HG03575 (cell line): Measurements from ENCODE around the gene KRT15.
"Not testable (repeated sequence)": the region's sequence is repeated elsewhere in the genome, so short reads cannot be mapped to it uniquely, and the experiment has no call there.

Source experiments
- ATAC-seq: cut with Tn5 transposase; IDR thresholded peaks from one replicate; pipeline ENCODE4 v1.9.1; 2021; ENCODE audit not compliant: unreplicated experiment, insufficient number of reproducible peaks, low FRiP score; ENCODE audit errors: extremely low read depth

Gene KRT15

DNA sequence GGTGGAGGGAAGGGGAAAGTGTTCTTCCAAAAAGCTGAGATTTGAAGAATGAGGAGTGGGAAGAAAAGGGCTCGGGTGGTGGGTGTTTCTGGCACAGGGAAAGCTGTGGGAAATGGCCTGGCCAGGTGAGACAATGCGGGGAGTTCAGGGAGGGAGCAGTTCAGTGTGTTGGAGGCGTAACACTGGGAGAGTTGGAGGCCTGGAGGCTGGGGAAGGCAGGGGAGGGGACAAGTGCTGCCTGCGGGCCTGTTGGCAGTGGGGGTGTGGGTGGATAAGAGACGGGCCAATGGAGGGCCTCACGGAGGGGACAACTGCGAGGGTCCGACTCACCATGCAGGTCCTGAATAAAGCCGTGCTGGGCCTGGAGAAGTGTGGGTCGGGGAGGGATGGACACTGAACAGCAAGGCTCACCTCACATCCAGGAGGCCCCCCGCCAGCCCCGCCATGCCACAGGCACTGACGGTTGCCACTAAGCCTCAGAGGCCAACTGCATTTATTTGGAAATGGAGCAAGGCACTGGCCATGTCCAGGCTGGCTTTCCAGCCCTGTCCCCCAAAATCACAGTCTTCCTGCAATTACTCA, 27.2 kb upstream of the KRT15 start:
- no peak for ATAC-seq

DNA sequence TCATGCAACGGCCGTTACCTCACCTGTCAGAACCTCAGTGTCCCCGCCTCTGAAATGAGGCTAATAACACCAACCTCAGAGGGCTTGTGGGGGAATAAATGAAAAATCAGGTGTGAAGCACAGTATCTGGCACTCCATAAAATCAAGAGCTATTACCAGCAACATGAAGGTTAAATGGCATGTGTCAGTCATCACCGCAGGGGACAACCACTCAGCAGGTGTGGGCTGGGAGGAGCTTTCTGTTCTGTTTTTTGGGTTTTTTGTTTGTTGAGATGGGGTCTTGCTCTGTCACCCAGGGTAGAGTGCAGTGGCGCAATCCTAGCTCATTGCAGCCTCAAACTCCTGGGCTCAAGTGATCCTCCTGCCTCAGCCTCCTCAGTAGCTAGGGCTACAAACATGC, 26.2 kb upstream of the KRT15 start:
- ATAC-seq, result no peak

DNA sequence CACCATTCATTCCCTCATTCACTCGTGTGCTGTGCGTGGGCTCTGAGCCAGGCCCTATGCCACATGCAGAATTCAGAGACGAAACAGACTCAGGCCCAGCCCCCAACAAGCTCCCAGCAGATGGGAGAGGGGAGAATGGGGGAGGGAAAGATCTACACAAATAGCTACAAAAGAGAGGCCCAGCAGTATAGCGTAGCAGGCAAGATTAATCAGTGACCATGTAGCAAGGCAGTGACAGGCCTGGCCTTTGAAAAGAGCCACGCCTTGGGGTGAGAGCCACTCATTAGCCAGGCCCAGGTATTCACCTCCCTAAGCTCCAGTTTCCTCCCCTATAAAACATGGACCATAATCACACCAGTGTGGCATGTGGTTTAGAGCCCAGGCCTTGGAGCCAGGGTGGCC, 25.8 kb upstream of the KRT15 start:
- no peak for ATAC-seq

DNA sequence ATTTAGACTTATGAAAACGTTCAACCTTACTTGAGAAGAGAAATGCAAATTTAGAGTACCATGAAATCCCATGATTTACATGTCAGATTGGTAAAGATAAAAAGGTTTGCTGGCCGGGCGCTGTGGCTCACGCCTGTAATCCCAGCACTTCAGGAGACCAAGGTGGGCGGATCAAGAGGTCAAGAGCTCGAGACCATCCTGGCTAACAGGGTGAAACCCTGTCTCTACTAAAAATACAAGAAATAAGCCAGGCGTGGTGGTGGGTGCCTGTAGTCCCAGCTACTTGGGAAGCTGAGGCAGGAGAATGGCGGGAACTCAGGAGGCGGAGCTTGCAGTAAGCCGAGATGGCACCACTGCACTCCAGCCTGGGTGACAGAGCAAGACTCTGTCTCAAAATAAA, 24.1 kb upstream of the KRT15 start:
- not testable (repeated sequence) for ATAC-seq

DNA sequence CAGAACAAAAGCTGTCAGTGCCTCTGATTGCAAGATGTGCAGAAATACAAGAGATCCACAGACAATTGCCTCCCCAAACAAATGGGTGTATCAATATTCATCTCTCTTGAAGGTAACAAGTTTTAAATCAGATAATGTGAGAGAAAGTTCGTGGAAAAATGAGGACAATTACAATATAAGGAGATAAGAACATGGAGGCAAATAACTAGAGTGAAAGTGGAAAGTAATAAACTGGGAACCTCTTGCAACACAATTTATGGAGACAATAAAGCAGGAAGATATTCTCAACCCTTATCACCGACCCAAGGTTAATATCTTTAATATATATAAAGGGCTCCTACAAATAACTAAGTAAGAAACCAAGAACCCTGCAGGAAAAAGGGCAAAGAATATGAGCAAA, 23.7 kb upstream of the KRT15 start:
- ATAC-seq, result no peak

DNA sequence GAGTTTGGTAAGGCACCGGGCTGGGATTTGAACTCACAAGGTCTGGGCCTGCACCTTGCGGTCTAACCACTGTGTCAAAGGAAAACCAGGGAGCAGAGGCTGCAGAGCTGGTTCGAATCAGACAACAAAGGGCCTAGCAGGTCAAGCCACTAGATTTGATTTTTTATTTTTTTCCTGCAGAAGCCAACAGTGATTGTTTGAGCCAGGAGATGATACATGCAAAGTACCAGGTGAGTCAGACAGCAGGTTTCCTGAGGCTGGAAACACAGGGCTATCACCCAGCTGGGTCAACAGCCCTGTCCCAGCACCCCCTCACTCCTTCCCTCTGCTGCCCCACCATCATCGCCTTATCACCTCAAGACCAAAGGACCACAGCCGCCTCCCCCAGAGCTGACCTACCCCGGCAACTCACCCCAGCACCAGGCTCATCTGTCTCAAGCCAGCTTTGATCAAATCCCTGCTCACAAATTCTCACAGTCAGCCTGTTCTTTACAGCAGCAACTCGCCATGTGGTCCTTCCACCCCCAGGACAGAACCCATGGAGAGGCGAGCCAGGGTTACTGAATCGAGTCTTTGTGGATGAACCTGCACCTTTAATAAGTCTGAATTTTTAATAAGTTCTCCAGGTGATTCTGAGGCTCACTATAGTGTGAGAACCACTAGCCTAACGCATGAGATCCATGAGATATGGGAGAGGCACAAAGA, 22.4 kb upstream of the KRT15 start:
- no peak for ATAC-seq

DNA sequence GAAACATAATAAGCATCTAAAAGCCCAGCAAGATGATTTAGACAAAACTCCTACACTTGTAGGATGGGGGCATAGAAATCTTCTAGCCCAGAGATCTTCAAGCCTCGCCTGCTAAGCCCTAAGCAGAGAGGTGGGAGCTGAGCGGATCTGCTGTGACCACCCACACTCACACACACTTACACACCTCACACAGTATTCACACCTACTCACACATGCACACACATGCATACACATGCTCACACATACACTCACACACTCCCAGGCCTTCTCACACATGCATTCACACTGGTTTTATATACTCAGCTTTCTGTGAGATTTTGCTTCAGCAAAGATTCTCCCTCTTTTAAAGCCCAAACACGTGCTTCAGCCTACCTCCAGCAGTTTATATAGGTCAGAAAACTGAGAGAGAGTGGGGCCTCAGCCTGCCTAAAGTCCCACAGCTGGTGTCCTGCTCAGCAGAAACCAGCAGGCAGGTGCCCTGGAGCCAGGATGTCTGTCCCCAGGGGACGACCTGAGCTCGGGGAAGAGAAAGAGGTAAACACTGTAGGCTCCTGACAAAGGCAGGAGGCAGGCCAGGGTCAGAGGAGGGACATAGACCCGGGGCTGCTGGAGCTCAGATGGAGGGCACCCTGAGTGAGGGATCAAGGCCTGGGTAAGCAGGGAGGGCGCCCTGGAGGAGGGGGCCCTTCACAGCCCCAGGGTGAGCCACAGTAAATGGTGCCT, 21.4 kb upstream of the KRT15 start:
- no peak for ATAC-seq

DNA sequence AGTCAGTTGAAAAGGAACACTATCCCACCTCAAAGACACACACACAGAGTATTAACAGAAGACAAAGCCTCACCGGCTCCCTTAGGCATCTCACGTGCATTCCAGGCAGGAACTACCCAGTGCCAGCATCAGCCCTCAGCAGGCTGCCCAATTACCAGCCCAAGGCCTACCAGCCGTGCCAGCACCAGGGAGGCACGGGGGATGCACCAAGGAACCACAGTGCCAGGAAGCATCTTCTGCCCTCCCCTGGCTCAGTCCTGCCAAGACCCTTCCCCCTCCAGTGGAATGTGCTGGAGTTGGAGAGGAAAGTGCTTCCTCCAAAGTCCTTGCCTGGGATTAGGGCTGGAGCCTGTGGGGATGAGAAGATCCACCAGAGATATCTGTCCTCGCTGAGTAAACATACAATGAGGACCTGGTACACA, 20.4 kb upstream of the KRT15 start:
- ATAC-seq, result no peak

DNA sequence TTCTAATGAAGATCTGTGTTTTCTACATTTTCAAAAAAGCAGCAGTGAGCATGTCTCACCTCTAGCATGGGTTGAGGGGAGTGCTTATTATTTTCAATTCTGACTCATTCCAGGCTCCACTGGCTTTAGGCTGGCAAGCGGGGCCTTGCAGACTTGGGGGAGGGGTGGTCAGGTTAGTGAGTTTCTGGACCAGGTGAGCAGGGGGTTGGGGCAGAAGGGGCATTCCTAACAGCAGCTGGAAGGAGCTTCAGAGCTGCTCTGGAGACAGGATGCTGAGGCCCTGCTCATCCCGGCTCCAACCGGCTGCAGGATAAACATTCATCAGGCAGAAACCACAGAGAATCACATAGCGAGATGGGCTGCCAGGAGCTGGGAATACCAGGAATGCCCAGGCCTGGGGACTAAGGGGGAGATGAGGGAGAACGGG, 19.9 kb upstream of the KRT15 start:
- no peak for ATAC-seq

DNA sequence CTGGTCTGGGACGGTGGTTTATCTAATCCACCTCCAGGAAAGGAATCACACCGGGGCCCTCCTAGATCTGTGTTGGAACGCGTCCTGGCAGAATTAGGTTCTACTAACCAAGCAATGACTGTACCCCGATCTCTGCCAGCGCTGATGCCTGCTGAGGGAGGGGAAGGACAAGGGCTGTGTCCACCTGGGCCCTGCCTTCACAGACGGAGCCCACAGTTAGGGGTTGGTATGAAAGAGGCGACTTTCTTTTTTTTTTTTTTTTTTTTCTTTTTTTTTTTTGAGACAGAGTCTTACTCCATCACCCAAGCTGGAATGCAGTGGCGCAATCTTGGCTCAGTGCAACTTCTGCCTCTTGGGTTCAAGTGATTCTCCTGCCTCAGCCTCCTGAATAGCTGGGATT, 19.3 kb upstream of the KRT15 start:
- ATAC-seq, result no peak

DNA sequence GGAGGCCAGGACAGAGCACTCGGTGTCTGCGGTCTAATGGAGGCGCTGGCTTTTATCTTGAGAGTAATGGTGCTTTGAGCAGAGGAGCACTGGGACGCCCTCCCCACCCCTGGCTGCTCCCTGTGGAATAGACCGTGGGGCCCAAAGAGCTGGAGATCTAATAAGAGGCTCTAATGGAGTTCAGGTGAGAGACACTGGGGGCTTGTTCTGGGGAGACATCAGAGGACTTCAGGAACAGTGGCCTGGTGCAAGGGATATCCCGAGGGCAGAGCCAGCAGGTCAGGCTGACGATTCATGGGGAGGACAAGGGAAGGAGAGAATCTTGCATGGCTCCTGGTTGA, 18.9 kb upstream of the KRT15 start:
- ATAC-seq, result no peak

DNA sequence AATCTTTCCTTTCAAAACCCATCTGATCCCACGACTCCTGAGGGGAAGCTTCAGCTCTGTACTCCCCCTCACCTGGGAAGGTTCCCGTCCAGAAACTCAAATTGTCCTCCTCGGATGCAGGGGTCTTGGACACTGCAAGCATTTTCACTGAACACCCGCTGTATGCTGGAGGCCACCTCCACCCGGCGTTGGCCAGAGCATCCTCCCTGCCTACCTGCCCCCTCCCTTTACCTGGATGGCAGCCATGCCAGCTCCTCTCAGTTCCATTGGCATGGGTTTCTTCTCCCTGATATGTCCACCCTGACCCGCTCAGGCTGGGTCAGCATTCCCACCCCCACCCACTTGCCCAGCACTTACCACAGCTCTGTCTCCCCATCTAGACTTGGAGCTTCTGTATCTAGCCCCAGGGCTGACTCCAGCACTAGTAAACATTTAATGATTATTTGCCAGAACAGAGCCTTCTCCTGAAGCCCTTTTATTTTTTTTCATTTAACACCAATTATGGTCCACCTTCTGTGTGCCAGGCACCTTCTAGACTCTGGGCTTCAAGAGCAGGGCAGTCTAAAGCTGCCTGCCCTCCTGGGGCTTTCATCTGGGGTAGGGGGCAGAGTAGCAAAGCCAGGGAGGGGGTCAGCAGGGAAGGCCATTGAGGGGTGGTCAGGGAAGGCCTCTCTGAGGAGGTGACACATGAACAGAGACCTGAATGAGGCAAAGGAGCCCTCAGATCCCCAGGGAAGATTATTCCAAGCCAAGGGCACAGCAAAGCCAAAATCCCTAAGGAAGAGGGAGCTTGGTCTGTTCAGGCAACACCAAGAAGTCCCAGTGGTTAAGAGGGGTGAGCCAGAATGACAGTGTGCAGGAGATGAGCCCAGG, 18.3 kb upstream of the KRT15 start:
- no peak for ATAC-seq

DNA sequence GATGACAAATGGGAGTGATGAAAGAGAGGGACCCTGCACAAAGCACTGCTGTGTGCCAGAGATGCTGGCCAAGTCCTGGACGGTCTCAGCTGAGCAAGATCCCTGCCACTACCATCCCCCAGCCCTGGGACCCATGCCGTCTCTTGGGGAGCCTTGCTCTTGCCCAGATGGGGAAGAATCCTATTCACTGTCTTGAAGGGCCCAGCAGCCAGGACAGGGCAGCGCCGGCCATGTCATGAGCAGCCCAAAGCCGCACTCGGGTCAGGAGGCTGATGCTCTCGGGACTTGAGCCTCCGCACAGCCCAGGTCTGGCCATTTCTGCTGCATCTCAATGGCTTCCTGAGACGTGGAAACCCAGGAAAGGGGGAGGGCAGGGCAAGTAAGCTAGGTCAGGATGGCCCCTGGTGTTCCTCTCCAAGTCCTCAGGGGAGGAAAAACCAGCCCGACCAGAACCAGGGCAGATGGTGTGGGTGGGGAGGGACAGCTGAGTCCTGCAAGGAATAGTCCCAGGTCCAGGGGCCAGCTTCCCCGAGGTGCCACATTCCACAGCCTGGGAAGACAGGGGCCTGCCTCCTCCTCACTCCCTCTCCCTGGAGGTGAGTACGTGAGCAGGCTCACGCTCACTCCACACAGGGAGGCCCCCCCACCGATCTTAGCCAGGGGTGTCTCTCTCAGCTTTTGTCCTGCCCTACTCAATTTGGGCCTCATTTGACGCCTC, 17.2 kb upstream of the KRT15 start:
- no peak for ATAC-seq

DNA sequence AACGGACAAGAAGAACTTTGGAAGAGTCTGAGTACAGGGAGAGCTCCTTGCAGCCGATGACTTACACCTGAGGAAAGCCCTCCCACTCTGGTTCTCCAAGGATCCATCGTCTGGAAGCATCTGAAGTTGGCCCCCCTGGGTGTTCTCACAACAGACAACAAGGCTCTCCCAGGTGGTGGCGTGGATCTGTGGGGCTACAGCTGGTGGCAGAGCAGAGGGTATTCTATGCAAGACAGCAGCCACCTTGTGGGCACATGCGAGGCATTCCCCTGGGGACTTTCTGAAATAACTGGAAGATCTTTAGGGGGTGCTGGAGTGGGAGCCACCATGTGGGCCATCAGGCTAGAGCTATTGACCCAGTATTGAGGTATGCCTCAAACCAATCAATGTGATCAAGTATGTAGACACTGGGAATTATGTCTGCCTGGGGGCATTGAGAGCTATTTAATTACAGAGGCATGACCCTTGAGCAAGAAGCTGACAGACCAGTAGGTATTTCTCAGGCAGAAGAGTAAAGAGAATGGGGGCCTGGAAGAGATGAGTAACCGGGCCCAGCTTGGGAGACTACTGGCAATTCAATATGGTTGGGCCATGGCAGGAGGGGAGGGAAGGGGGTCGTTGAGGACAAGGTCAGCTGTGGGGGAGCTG, 16.3 kb upstream of the KRT15 start:
- ATAC-seq, result no peak

DNA sequence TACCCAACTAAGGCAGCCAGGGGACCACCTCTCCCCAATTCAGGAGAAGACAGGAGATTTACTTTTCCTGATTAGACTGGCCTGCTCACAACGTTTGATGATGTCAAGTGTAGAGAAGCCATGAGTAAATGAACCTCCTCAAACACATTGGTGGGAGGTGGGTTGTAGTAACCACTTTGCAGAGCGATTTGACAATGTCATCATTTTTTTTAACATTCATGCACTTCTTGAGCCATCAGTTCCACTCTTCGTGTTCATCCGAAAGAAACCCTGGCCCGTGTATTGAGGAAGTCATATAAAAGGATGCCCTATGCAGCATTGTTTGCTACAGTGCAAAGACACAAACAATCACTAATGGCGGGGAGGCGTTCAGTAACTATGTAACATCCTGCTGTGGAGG, 14.9 kb upstream of the KRT15 start:
- ATAC-seq, result no peak

DNA sequence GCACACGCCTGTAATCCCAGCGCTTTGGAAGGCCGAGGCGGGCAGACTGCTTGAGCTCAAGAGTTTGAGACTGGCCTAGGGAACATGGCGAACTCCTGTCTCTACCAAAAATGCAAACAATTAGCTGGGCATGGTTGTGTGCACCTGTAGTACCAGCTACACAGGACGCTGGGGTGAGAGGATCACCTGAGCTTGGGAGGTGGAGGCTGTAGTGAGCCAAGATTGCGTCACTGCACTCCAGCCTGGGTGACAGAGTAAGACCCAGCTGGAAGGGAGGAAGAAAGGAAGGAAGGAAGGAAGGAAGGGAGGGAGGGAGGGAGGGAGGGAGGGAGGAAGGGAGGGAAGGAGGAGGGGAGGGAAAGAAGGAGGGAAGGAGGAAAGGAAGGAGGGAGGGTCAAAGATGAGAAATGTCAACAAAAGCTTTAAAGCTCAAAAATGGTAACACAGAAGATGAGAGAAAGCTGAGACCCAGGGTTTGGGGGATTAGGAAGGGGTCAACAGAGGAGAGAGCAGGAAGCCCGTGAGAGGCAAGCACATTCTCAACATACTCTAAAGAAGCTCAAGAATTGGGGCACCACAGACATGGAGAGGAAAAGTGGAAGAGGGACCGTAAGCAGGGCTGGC, 14.4 kb upstream of the KRT15 start:
- no peak for ATAC-seq

DNA sequence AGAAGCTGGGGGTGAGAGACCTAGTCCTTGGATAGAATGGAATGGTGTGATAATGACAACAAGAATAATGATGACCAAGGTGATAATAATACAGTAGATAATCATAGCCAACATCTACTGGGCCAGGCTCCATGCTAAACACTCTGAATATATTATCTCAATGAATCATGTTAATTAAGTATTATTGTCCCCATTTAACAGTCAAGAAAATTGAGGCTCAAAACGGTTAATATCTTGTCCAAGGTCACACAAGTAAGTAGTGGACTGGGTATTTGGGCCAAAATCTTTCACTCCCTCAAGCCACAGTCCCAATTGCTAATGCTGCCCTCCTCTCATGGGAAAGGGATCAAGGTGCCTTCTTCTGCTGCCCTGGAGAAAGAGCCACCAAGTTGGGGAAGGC, 13.3 kb upstream of the KRT15 start:
- no peak for ATAC-seq
